ENCODE results near the gene SF3B1. TPM values are rescaled to one million over a fixed set of nuclear protein-coding genes. Genes with fewer than 3 reads are reported as not detected.

Gene SF3B1
- total RNA-seq, 1 donor from 2014 or later = 253 TPM

DNA sequence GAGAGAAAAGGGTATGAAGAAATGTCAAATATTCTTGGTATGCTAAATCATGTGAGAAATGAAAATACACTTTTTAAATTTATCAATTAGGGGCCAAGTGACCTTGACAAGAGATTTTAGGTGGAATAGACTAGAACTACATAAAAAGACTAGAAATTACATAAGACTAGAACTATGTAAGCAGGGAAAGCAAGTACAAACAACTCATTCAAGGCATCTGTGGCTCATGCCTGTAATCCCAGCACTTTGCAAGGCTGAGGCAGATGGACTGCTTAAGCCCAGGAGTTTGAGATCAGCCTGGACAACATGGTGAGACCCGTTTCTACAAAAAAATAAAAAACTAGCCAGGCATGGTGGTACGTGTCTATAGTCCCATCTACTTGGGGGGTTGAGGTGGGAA lies 20.3 kb downstream of the SF3B1 start:
- no peak for TF ChIP-seq EZH2 (IDR thresholded peaks at IDR 0.05; ENCODE audit: insufficient read depth, low read length)
- TF ChIP-seq CTCF (IDR thresholded peaks at IDR 0.05; ENCODE audit: insufficient read depth, low read depth, low read length) = no peak
- Histone ChIP-seq H3K4me3 (ENCODE audit: insufficient read depth, low read depth, low read length) (no peak overlapping the region), H3K4me1 (ENCODE audit: insufficient read depth, low read length) (no peaks in the 10 kb centered on the region), H2AFZ (ENCODE audit: low read depth, low read length) (no peak overlapping the region), H3K79me2 (ENCODE audit: insufficient read depth, low read length) (peaks cover 74% of the 10 kb centered on the region), H3K27ac (ENCODE audit: low read depth, low read length) (no peak overlapping the region), H3K9me3 (ENCODE audit: insufficient read depth, low read depth, low read length) (no peaks in the 10 kb centered on the region), H3K9ac (ENCODE audit: low read length) (no peak overlapping the region), H3K27me3 (ENCODE audit: insufficient read depth, low read length) (no peaks in the 10 kb centered on the region), H3K36me3 (ENCODE audit: insufficient read depth, low read length) (peaks cover 57% of the 10 kb centered on the region), H3K4me2 (ENCODE audit: low read length) (no peak overlapping the region), H4K20me1 (ENCODE audit: insufficient read depth, low read length) (peaks cover 39% of the 10 kb centered on the region)
- H3K27me3 Mint-ChIP-seq (ENCODE audit: low read depth, unreplicated experiment) = no peaks in the 10 kb centered on the region
- peaks cover 19% of the 10 kb centered on the region for H3K36me3 Mint-ChIP-seq (ENCODE audit: low read depth, unreplicated experiment)
- DNase-seq (ENCODE audit: low read depth) = no peak
- H3K27ac Mint-ChIP-seq (ENCODE audit: unreplicated experiment) = peak overlapping the region; percentile 24
- H3K4me1 Mint-ChIP-seq (ENCODE audit: low read depth, unreplicated experiment) = peaks cover 13% of the 10 kb centered on the region
- FAIRE-seq = no peak
- no peak overlapping the region for H3K4me3 Mint-ChIP-seq (ENCODE audit: unreplicated experiment)
- no peaks in the 10 kb centered on the region for H3K9me3 Mint-ChIP-seq (ENCODE audit: unreplicated experiment)

GRCh38 chr2:197414039-197414438 lies 20.8 kb downstream of the SF3B1 start:
- no peak overlapping the region for H3K27ac ChIP-seq (ENCODE audit: low read depth, low read length)
- Mint-ChIP-seq H3K4me3 (ENCODE audit: unreplicated experiment) (no peak overlapping the region), H3K9me3 (ENCODE audit: unreplicated experiment) (no peaks in the 10 kb centered on the region), H3K27me3 (ENCODE audit: low read depth, unreplicated experiment) (no peaks in the 10 kb centered on the region), H3K36me3 (ENCODE audit: low read depth, unreplicated experiment) (peaks cover 19% of the 10 kb centered on the region), H3K4me1 (ENCODE audit: low read depth, unreplicated experiment) (peaks cover 13% of the 10 kb centered on the region), H3K27ac (ENCODE audit: unreplicated experiment) (peak overlapping the region; percentile 38)
- no peak overlapping the region for H3K9ac ChIP-seq (ENCODE audit: low read length)
- DNase-seq (ENCODE audit: low read depth) (no peak), FAIRE-seq (no peak)
- H2AFZ ChIP-seq (ENCODE audit: low read depth, low read length) = no peak overlapping the region
- TF ChIP-seq EZH2 (IDR thresholded peaks at IDR 0.05; ENCODE audit: insufficient read depth, low read length) (no peak), CTCF (IDR thresholded peaks at IDR 0.05; ENCODE audit: insufficient read depth, low read depth, low read length) (no peak)
- no peaks in the 10 kb centered on the region for H3K27me3 ChIP-seq (ENCODE audit: insufficient read depth, low read length)
- H3K4me3 ChIP-seq (ENCODE audit: insufficient read depth, low read depth, low read length) = no peak overlapping the region
- H3K36me3 ChIP-seq (ENCODE audit: insufficient read depth, low read length) = peaks cover 56% of the 10 kb centered on the region
- H4K20me1 ChIP-seq (ENCODE audit: insufficient read depth, low read length) = peaks cover 40% of the 10 kb centered on the region
- peaks cover 72% of the 10 kb centered on the region for H3K79me2 ChIP-seq (ENCODE audit: insufficient read depth, low read length)
- no peak overlapping the region for H3K4me2 ChIP-seq (ENCODE audit: low read length)
- no peaks in the 10 kb centered on the region for H3K9me3 ChIP-seq (ENCODE audit: insufficient read depth, low read depth, low read length)
- no peaks in the 10 kb centered on the region for H3K4me1 ChIP-seq (ENCODE audit: insufficient read depth, low read length)

GRCh38 chr2:197405582-197405981 lies 29.2 kb downstream of the SF3B1 start:
- peaks cover 2% of the 10 kb centered on the region for H3K4me1 Mint-ChIP-seq (ENCODE audit: low read depth, unreplicated experiment)
- no peak overlapping the region for H3K9ac ChIP-seq (ENCODE audit: low read length)
- peaks cover 22% of the 10 kb centered on the region for H3K79me2 ChIP-seq (ENCODE audit: insufficient read depth, low read length)
- peaks cover 41% of the 10 kb centered on the region for H4K20me1 ChIP-seq (ENCODE audit: insufficient read depth, low read length)
- no peak overlapping the region for H3K4me3 Mint-ChIP-seq (ENCODE audit: unreplicated experiment)
- no peaks in the 10 kb centered on the region for H3K27me3 Mint-ChIP-seq (ENCODE audit: low read depth, unreplicated experiment)
- DNase-seq (ENCODE audit: low read depth) (no peak), FAIRE-seq (no peak)
- H3K36me3 ChIP-seq (ENCODE audit: insufficient read depth, low read length) = peaks cover 82% of the 10 kb centered on the region
- no peaks in the 10 kb centered on the region for H3K9me3 Mint-ChIP-seq (ENCODE audit: unreplicated experiment)
- no peaks in the 10 kb centered on the region for H3K27me3 ChIP-seq (ENCODE audit: insufficient read depth, low read length)
- H3K27ac ChIP-seq (ENCODE audit: low read depth, low read length) = no peak overlapping the region
- TF ChIP-seq EZH2 (IDR thresholded peaks at IDR 0.05; ENCODE audit: insufficient read depth, low read length) = no peak
- no peak for TF ChIP-seq CTCF (IDR thresholded peaks at IDR 0.05; ENCODE audit: insufficient read depth, low read depth, low read length)
- H3K4me1 ChIP-seq (ENCODE audit: insufficient read depth, low read length) = no peaks in the 10 kb centered on the region
- no peak overlapping the region for H3K4me3 ChIP-seq (ENCODE audit: insufficient read depth, low read depth, low read length)
- no peaks in the 10 kb centered on the region for H3K9me3 ChIP-seq (ENCODE audit: insufficient read depth, low read depth, low read length)
- peaks cover 21% of the 10 kb centered on the region for H3K36me3 Mint-ChIP-seq (ENCODE audit: low read depth, unreplicated experiment)
- no peak overlapping the region for H3K27ac Mint-ChIP-seq (ENCODE audit: unreplicated experiment)
- no peak overlapping the region for H3K4me2 ChIP-seq (ENCODE audit: low read length)
- H2AFZ ChIP-seq (ENCODE audit: low read depth, low read length) = no peak overlapping the region

All from astrocyte (in vitro differentiated cells and primary cell).